ENCODE measurements around the gene RTEL1. TPM values are rescaled to one million over a fixed set of nuclear protein-coding genes. Genes with fewer than 3 reads are reported as not detected.
A peak's percentile ranks its signal among the peaks of the same experiment; 100 is the strongest.
"Not testable (repeated sequence)": the region's sequence is repeated elsewhere in the genome, so short reads cannot be mapped to it uniquely, and the experiment has no call there.

Gene RTEL1
- total RNA-seq = 10 to 100 TPM in 3 of 4 donors, 1 to 10 TPM in 1; 8.5 to 38.3 (median 12.7) TPM

- TF ChIP-seq POLR2A (IDR thresholded peaks at IDR 0.05) (no peak), CTCF (IDR thresholded peaks at IDR 0.05) (no peak)
- H3K4me3 ChIP-seq (ENCODE audit: low read depth, poor library complexity, severe bottlenecking) = peak within 1 kb of the TSS; percentile 78
- 1 to 2% methylated on average over 56 to 72 of the region's 73 CpGs for WGBS, 2 donors
- DNase-seq (ENCODE audit: low spot score in 2 of 2) = peak; percentile 88 to 98
- intact Hi-C loops (cut with DNase I; ENCODE audit: low total_unique reads) = no loop called here
Observed at GRCh38 chr20:63657937-63658748, at the start of gene RTEL1. Gene RTEL1 (plus strand): TSS chr20:63658312. CDS start chr20:63659403, 1,091 bp downstream.

GRCh38 chr20:63610581-63611435 is 47.3 kb upstream of the RTEL1 start:
- DNase-seq (ENCODE audit: low spot score in 2 of 2) = no peak
- WGBS, 2 donors = 90 to 92% methylated on average over 16 to 17 of the region's 17 CpGs
- TF ChIP-seq POLR2A (IDR thresholded peaks at IDR 0.05) (no peak), CTCF (IDR thresholded peaks at IDR 0.05) (no peak)
- intact Hi-C loops (cut with DNase I; ENCODE audit: low total_unique reads) = no loop called here
- H3K4me3 ChIP-seq (ENCODE audit: low read depth, poor library complexity, severe bottlenecking) = no peak overlapping the region

- TF ChIP-seq CTCF (IDR thresholded peaks at IDR 0.05) (no peak), POLR2A (IDR thresholded peaks at IDR 0.05) (no peak)
- WGBS, 2 donors = 89 to 93% methylated on average over 10 of the region's 10 CpGs
- intact Hi-C loops (cut with DNase I; ENCODE audit: low total_unique reads) = no loop called here
- no peak overlapping the region for H3K4me3 ChIP-seq (ENCODE audit: low read depth, poor library complexity, severe bottlenecking)
- no peak for DNase-seq (ENCODE audit: low spot score in 2 of 2)
Observed at GRCh38 chr20:63611646-63612045, 46.5 kb upstream of the RTEL1 start.

GRCh38 chr20:63612276-63612931 is 45.7 kb upstream of the RTEL1 start:
- 72 to 80% methylated on average over 20 of the region's 20 CpGs for WGBS, 2 donors

GRCh38 chr20:63613863-63614594 is 44.1 kb upstream of the RTEL1 start:
- DNase-seq (ENCODE audit: low spot score in 2 of 2); H3K4me3 ChIP-seq (ENCODE audit: low read depth, poor library complexity, severe bottlenecking); intact Hi-C loops (cut with DNase I; ENCODE audit: low total_unique reads): not testable (repeated sequence)
- WGBS, 2 donors = 83 to 87% methylated on average over 17 to 18 of the region's 18 CpGs

More at GRCh38 chr20:63612276-63612931, 45.7 kb upstream of the RTEL1 start:
- no peak for TF ChIP-seq POLR2A (IDR thresholded peaks at IDR 0.05)
- no peak for TF ChIP-seq CTCF (IDR thresholded peaks at IDR 0.05)
- DNase-seq (ENCODE audit: low spot score in 2 of 2) = no peak
- intact Hi-C loops (cut with DNase I; ENCODE audit: low total_unique reads) = no loop called here
- no peak overlapping the region for H3K4me3 ChIP-seq (ENCODE audit: low read depth, poor library complexity, severe bottlenecking)

Data from lower leg skin (tissue), 4 donors.